ENCODE data around the gene IGSF3.
"Not testable (repeated sequence)": the region's sequence is repeated elsewhere in the genome, so short reads cannot be mapped to it uniquely, and the experiment has no call there.

- not testable (repeated sequence) for TF ChIP-seq EZH2 (IDR thresholded peaks at IDR 0.05); POLR2AphosphoS5 (IDR thresholded peaks at IDR 0.05; ENCODE audit: borderline replicate concordance, low read depth, low read length); FOXP2 (optimal IDR thresholded peaks at IDR 0.05; ENCODE audit: control extremely low read depth, extremely low read length, insufficient read depth)
Observed at GRCh38 chr1:116606067-116606466, 61.5 kb downstream of the IGSF3 start.
